CD4-positive, alpha-beta T cell treated with Interferon gamma for 1 hour (primary cell): ENCODE measurements around the gene BTD.

ENCODE experiments used
- DNase-seq: peaks from one replicate; pipeline ENCODE4 v3.0.0-alpha.2; 2020

Gene BTD

GRCh38 chr3:15673536-15673935, 72.0 kb downstream of the BTD start:
- no peak for DNase-seq

GRCh38 chr3:15676259-15676658, 74.7 kb downstream of the BTD start:
- DNase-seq: no peak

DNA sequence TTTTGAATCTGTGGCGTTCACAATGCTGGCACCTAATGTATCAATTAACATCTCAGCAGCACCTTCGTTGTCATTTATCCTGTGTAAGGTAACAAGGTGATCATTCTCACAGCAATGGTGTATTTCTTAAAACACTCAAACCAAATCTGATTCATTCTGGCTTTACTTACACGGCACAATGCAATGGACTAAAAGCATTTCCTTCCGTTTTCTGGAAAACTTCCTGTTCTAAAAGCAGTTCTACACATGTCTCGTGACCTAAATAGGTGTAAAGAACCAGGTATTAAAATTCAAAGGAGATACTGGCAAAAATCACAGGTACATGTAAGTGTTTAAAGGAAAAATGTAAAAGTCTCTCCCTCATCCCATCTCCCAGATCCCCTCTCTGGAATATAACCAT, 77.8 kb downstream of the BTD start:
- DNase-seq: no peak

DNA sequence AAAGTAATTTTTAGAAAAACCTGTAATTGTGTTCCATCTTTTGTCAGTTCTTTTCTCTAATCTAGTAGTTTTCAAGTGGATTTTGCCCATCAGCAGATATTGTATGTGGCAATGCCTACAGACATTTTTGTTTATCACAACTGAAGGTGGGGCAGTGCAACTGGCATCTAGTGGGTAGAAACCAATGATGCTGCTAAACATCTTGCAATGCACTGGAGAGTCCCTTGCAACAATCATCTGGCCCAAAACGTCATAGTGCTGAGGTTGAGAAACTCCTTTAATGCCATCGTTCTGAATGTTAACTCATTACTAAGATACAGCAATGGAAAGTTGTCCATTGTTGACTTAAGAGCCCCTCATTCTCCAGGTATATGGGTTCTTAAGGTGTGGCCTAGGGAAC, 80.1 kb downstream of the BTD start:
- DNase-seq: peak; percentile 23

DNA sequence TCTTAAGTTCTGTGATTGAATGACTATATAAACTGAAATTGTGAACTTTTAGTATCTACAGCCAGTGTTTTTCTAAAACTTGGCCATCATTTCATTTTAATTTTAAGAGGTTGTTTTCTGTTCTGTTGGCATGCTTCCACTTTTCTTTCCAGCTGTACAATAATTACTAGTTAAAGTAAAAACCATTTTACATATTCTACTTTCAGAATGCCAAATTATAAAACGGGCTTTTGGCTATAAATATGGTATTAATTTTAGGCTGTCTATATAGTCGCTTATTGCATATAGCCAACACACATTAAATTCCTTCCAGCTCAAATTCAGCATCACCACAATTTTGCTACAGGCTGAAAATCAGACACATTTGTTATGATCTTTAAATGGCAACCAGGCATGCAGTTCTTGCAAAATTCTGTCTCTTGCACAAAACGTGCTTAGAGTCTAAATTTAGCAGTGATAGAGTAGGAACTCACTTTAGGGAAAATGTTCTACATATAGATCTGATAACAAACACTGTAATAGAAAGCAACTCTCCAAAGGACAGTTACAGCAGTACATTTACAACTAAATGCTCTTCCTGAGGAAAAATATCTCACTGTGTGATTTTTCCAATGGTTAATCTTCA, 81.1 kb downstream of the BTD start:
- no peak for DNase-seq

DNA sequence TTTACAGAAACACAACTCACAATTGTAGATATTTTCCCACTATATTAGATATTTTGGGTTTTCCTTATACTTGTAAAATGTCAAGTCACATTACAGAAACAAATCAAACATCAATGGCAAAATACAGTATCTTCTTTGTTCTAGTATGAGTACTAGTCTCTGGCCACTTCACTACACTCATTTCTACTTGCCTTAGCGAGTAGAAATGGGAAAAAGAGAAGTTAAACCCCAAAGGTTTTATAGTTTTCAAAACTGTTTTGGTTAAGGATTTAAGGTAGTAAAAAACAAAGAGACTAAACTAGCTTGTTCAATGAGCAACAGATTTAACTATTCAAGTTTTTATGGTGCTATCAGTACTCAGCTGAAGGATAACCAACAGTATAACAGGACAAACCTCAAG, 81.7 kb downstream of the BTD start:
- no peak for DNase-seq

DNA sequence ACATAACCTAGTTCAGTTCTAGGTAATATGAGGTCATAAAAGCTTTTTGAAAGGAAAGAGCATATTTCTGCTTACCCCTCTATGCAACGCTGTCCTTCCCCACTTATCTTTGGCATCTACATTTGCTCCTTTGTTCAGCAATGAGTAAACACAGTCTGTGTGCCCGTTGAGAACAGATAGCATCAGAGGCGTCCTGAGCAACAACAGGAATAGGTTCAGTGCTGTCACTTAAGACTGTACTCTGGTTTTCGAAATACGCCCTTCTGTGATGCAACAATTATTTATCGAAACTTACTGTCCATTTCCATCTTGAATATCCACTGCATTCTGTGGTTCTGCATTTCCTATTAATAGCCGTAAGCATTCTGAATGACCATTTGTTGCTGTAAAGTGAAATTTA, 84.4 kb downstream of the BTD start:
- no peak for DNase-seq

GRCh38 chr3:15690230-15690629, 88.7 kb downstream of the BTD start:
- DNase-seq: no peak

DNA sequence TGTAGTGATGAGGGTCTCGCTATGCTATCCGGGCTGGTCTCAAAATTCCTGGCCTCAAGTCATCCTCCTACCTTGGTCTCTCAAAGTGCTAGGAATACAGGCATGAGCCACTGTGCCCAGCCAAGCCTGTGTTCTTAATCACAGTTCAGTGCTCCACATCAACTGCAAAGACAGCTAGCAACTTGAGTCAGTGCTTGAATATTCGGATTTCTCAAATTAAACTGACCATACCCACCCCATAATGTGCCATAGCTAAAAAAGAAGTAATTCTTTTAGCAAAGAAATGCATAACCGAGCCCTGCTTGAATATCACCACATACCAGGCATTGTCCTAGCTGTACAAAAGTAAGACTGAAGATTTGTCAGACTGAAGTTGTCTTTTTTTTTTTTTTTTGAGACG, 89.2 kb downstream of the BTD start:
- no peak for DNase-seq

DNA sequence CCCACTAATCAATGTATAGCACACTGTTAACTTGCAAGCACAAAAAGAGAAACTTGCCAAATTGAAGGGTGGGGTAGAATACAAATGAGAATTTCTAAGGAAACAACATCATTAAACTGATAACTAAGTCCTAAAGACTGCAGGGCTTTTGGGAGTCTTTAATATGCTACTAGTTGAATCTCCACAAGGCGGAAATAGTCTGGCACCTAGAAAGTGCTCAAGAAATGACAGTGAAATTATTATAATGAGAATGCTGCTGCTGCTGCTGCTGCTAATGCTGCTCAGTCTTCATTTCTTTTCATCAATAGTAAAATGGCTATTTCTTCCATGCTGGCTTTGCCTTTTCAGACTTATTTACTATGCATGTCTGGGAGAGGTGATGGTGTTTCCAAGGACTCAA, 91.8 kb downstream of the BTD start:
- DNase-seq: no peak

GRCh38 chr3:15694628-15695027, 93.1 kb downstream of the BTD start:
- DNase-seq: no peak
